ENCODE measurements around the gene IQGAP3. TPM values are rescaled to one million over a fixed set of nuclear protein-coding genes. Genes with fewer than 3 reads are reported as not detected.

IQGAP3 gene
- total and polyA plus RNA-seq, 7 donors: 0.01 to 0.24 (median 0.08) TPM

DNA sequence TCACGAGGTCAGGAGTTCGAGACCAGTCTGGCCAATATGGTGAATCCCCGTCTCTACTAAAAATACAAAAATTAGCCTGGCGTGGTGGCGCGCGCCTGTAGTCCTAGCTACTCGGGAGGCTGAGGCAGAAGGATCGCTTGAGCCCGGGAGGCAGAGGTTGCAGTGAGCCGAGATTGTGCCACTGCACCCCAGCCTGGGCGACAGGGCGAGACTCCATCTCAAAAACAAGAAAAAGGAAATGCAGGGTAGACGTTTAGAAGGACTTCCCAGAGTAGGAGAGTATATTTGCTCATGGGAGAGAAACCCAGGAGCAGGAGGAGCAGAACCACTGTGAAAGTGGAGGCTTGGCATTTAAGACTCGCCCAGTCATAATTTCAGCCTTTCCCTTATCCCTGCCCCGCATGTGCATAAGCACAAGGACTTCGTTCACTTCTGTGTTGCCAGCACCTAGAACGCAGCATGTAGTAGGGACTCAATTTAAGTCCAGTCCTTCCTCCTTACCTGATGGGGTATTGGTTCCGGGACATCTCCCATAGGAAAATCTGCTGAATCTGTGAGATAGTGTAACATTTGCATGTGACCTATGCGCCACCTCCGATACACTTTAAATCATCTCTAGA, 66.6 kb downstream of the IQGAP3 start:
- Histone ChIP-seq H3K4me1 (peaks cover 56% of the 10 kb centered on the region), H3K36me3 (ENCODE audit: insufficient read depth in 1 of 2, low read depth in 1 of 2) (no peaks in the 10 kb centered on the region), H3K9me3 (no peaks in the 10 kb centered on the region), H3K27me3 (ENCODE audit: insufficient read depth in 3 of 3, low read length in 2 of 3) (no peaks in the 10 kb centered on the region), H3K4me3 (peak overlapping the region; percentile 98), H3K27ac (peak overlapping the region; percentile 99)
- intact Hi-C loops (cut with DNase I): loop anchor here in 1 of 2 donors (2.0 to 10.0 kb wide), 2 partner anchors 49 to 381 kb away; no protein-coding TSS in a partner anchor
- WGBS, 3 donors: 53 to 75% (median 61%) methylated on average over 20 to 21 of the region's 21 CpGs
- TF ChIP-seq, protein P1, sequence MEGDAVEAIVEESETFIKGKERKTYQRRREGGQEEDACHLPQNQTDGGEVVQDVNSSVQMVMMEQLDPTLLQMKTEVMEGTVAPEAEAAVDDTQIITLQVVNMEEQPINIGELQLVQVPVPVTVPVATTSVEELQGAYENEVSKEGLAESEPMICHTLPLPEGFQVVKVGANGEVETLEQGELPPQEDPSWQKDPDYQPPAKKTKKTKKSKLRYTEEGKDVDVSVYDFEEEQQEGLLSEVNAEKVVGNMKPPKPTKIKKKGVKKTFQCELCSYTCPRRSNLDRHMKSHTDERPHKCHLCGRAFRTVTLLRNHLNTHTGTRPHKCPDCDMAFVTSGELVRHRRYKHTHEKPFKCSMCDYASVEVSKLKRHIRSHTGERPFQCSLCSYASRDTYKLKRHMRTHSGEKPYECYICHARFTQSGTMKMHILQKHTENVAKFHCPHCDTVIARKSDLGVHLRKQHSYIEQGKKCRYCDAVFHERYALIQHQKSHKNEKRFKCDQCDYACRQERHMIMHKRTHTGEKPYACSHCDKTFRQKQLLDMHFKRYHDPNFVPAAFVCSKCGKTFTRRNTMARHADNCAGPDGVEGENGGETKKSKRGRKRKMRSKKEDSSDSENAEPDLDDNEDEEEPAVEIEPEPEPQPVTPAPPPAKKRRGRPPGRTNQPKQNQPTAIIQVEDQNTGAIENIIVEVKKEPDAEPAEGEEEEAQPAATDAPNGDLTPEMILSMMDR (IDR thresholded peaks at IDR 0.05): no peak
- DNase-seq: no peak
- no peak for ATAC-seq

DNA sequence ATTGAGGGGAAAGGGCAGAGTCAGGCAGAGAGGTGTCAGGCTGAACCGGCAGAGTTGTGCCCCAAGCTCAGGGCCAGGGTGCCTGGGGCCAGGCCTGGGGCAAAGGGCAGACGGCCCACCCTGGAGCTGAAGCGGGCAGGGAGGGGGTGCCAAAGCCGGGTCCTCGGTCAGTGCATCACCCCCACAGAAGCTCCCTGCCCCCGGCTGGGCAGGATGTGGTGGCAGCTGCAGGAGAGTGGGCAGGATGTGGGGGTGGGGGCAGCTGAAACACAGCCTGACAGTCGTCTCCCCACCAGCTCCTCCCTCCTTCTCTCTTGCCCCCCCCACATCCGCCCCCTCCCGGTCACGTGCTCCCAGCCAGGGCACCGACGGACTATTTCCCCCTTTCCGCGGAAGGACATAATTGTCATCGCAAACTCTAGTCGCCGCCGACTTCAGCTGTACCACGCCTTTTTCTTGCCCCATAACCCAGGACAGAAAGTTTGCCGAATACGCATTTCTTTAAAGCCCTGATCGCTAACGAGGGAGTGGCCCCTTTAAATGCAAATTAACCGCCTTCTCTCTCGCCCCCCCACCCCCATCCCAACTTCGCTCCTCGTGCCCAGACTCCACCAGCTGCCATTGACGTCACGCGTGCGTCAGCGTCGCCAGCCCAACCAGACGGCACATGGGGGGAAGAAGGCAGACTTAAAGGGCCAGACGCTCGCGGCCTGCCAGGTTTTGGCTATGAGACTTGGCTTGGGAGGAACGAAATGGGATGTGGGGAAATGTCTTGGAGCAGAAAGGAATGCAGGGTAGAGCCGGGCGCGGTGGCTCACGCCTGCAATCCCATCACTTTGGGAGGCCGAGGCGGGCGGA, 67.3 kb downstream of the IQGAP3 start:
- intact Hi-C loops (cut with DNase I): loop anchor here in 1 of 2 donors (2.0 to 10.0 kb wide), 2 partner anchors 48 to 380 kb away; no protein-coding TSS in a partner anchor
- H3K4me1 ChIP-seq: peaks cover 51% of the 10 kb centered on the region

DNA sequence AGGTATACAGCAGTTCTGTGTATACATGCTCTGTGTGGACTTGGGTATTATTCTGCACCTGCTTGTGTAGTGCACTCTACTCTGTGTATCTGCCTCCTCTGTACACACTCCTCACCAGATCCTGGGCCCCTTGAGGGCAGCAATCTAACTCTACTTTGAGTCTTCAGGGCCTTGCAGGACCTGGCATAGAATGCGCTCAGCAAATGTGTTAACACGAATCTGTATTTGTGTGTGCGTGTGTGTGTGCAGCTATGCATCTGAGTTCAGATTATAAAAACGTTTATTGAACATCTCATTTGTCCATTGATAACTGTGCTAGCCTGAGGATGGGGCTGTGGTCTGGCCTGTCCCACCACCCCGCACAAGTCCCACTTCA, 67.9 kb downstream of the IQGAP3 start:
- peaks cover 45% of the 10 kb centered on the region for H3K4me1 ChIP-seq
- 13 to 22% (median 14%) methylated on average over 5 of the region's 5 CpGs for WGBS, 3 donors
- intact Hi-C loops (cut with DNase I): loop anchor here in 1 of 2 donors (2.0 to 10.0 kb wide), 2 partner anchors 48 to 380 kb away; no protein-coding TSS in a partner anchor
- ATAC-seq (no peak), DNase-seq (no peak)
- H3K27me3 ChIP-seq (ENCODE audit: insufficient read depth in 3 of 3, low read length in 2 of 3): no peaks in the 10 kb centered on the region
- H3K27ac ChIP-seq: peak overlapping the region; percentile 99
- H3K4me3 ChIP-seq: peak overlapping the region; percentile 98
- no peaks in the 10 kb centered on the region for H3K36me3 ChIP-seq (ENCODE audit: insufficient read depth in 1 of 2, low read depth in 1 of 2)
- TF ChIP-seq, protein P1 (IDR thresholded peaks at IDR 0.05): no peak
- H3K9me3 ChIP-seq: no peaks in the 10 kb centered on the region

More for the DNA sequence above, 67.3 kb downstream of the IQGAP3 start:
- Histone ChIP-seq H3K4me3 (peak overlapping the region; percentile 98), H3K9me3 (no peaks in the 10 kb centered on the region), H3K36me3 (ENCODE audit: insufficient read depth in 1 of 2, low read depth in 1 of 2) (no peaks in the 10 kb centered on the region), H3K27ac (peak overlapping the region; percentile 99), H3K27me3 (ENCODE audit: insufficient read depth in 3 of 3, low read length in 2 of 3) (no peaks in the 10 kb centered on the region)
- 1 to 3% (median 2%) methylated on average over 41 to 45 of the region's 45 CpGs for WGBS, 3 donors
- ATAC-seq: peak; percentile 48 to 52 (median 50)
- peak; percentile 100 for DNase-seq
- TF ChIP-seq, protein P1 (IDR thresholded peaks at IDR 0.05): no peak

DNA sequence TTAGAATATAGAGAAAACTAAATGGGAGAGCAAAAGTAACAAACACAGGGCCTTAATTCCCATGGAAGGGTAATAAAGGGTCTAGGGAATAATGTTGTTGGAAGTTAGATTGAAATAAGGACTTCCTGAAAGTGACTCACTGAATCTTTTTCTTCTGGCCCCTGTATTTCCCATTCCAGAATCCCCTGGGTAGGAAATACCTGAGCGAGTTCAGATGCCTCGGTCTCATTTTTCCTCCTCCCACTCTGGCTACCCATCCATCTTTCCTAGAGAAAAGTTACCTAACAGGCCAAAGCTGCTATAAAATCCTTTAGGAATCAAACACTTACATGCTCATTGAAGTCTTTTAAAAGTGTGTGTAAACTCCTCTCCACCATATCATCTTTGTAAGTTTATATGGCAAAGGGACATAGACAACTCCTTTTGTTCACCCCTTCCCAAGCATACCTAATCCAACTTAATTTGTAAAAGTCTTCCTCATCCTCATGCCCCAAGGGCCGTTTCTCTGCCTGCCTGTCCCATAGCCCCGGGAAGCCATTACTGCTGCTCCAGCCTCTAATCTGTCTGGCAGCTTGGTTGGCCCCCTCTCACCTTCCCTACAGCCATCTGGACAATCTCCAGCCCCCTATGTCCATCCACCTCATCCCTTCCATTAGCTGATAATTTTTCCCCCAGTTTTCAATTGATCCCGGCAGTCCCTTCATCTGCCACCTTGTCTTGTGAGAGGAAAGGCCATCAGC, 68.5 kb downstream of the IQGAP3 start:
- DNase-seq: no peak
- no peaks in the 10 kb centered on the region for H3K27me3 ChIP-seq (ENCODE audit: insufficient read depth in 3 of 3, low read length in 2 of 3)
- peak overlapping the region; percentile 99 for H3K27ac ChIP-seq
- 19 to 25% (median 22%) methylated on average over 5 of the region's 5 CpGs for WGBS, 3 donors
- no peaks in the 10 kb centered on the region for H3K9me3 ChIP-seq
- H3K4me1 ChIP-seq: peaks cover 40% of the 10 kb centered on the region
- ATAC-seq: no peak
- H3K4me3 ChIP-seq: peak overlapping the region; percentile 98
- TF ChIP-seq, protein P1 (IDR thresholded peaks at IDR 0.05): no peak
- intact Hi-C loops (cut with DNase I): loop anchor here in 1 of 2 donors (2.0 to 10.0 kb wide), 2 partner anchors 47 to 379 kb away; no protein-coding TSS in a partner anchor
- H3K36me3 ChIP-seq (ENCODE audit: insufficient read depth in 1 of 2, low read depth in 1 of 2): no peaks in the 10 kb centered on the region

Data from psoas muscle (tissue), 8 donors.